Measurements from ENCODE around the gene ASPSCR1.
A peak's percentile ranks its signal among the peaks of the same experiment; 100 is the strongest.
"Not testable (repeated sequence)": the region's sequence is repeated elsewhere in the genome, so short reads cannot be mapped to it uniquely, and the experiment has no call there.

ASPSCR1 gene

GRCh38 chr17:81960130-81960958, 17.1 kb upstream of the ASPSCR1 start:
- peak in 1 of 2 experiments; percentile 53 for DNase-seq

GRCh38 chr17:81961087-81961511, 16.3 kb upstream of the ASPSCR1 start, which contains the start of gene NOTUM:
TSS of gene NOTUM (minus strand) at chr17:81961187. CDS start at chr17:81960909, 278 bp downstream.
- DNase-seq = peak; percentile 39 to 64

GRCh38 chr17:81961521-81962498, 15.6 kb upstream of the ASPSCR1 start:
- no peak for DNase-seq

DNA sequence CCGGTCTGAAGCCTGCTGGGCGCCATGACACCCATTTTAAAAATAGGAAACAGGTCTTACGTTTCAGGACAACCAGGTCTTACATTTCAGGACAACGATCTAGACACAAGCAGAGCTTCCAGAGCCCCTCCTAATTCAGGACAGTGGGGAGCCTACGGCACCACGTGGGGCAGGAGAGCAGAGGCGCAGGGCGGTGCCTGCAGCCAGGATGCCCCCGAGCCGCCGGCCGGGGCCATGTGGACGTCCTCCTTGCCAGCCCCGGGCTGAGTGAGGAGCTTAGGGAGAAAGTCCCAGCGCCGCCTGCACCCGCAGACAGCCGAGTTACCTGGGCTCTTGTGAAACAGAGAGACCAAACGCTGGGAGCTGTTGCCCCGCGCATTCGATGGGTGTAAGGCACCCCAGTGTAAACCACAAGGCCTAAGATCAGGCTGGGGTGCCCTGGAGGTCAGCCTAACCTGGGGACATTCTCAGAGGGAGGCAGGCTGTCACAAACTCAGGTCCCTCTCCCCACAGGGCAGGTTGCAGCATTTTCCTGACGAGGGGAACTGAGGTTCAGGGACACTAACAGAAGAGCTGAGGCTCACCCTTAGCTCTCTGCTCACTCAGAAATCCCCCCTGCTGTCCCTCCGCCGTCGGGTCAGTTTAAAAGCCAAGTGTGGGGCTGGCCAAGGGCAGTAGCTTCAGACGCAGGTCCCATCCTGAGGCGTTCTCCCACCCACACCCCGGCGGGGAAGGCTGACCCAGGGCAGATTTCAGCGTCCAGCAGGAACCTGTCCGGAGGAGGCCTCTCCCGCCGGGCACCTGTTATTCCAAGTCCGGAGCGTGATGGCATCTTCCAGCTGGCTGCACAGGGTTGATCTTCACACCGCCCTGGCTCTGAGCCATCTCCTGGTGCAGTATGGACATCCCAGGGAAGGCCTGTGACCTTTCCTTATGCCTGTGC, 14.7 kb upstream of the ASPSCR1 start:
- no peak for DNase-seq

DNA sequence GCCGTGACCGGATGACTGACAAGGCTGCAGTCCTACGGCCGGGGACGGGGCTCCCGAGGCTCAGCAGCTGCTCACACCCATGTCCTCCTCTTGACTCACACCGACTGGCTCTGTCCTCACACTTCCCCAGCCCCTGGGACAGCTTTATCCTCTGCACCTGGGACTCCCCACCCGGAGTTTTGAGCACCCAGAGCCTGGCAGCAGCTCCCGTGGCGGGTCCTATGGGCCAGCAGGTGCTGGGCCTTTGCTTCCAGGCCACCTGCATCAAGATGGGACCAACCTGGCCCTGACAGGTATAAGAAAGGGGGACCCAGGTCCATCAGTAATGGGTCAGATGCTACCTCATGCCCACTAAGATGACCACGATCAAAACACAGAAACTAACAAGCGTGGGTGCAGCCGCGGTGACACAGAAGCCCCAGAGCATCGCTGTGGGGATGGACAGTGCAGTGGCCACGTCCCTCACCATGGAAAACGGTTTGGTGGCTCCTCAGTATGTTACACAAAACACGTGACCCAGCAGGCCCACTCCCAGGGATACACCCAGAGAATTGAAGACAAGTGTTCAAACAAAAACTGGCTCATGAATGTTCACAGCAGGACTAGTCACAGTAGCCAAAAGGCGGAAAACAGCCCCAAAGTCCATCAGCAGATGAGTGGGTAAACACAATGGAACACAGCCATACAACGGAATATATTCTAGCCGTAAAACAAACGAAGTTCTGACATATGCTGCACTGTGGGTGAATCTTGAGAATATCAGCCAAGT, 13.2 kb upstream of the ASPSCR1 start:
- no peak for DNase-seq

- DNase-seq = peak; percentile 96 to 99
Measured at GRCh38 chr17:81966343-81967243, 10.8 kb upstream of the ASPSCR1 start.

GRCh38 chr17:81967244-81967532, 10.2 kb upstream of the ASPSCR1 start:
- no peak for DNase-seq

- DNase-seq = peak; percentile 98 to 99
Measured at GRCh38 chr17:81967533-81968395, 9.7 kb upstream of the ASPSCR1 start.

DNA sequence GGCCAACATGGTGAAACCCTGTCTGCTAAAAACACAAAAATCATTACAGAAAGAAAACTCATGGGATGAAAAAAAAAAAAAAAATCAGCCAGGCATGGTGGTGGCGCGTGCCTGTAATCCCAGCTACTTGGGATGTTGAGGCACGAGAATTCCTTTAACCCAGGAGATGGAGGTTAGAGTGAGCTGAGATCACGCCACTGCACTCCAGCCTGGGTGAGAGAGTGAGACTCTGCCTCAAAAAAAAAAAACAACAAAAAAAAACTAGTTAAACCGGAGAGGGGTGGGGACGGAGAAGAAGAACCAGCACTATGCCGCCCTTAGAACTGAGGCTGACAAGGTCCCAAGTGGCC, 9.1 kb upstream of the ASPSCR1 start:
- DNase-seq = no peak

DNA sequence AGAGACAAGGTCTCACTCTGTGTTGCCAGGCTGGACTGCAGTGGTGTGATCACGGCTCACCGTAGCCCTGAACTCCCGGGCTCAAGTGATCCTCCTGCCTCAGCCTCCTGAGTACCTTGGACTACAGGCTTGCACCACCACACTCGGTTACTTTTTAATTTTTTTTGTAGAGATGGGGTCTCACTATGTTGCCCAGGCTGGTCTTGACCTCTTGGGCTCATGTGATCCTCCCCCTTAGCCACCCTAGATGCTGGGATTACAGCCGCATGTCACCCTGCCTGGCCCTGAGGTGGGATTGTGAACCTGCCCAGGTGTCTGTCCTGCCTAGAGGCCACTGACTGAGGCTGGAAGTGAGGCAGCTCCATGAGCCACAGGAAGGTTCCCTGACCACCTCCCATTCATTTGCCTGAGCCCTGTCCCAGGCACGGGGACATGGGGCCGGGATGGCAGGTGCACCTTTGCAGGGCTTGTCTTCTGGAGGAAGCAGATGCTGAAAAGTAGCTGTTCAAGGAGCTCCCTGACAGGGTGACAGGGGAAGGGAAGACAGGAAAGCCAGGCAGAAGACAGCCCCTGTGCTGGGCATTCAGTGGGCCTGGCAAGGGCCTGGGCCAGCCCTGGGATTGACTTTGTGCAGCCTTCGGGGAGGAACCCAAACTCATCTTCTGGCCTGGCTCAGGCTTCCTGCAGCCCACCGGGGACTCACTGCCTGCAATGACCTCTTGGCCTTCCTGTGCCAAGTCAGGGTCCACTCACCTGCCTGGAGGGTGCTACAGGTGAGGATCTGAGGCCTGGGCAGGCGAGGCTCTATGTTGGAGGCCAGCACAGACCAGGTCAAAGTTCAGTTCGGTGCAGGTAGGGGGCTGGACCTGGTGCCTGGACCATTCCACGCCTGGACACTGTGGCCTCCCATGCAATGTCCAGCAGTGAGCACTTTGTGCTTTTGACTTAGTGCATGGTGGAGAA, 8.3 kb upstream of the ASPSCR1 start:
- DNase-seq = no peak

- DNase-seq = no peak
Measured at GRCh38 chr17:81973432-81973831, 4.0 kb upstream of the ASPSCR1 start.

- peak in 1 of 2 experiments; percentile 51 for DNase-seq
Measured at GRCh38 chr17:81976332-81977210, 858 bp upstream of the ASPSCR1 start.

- no peak for DNase-seq
Measured at GRCh38 chr17:81978524-81979298, 1.3 kb downstream of the ASPSCR1 start.

GRCh38 chr17:81980122-81980521, 2.7 kb downstream of the ASPSCR1 start:
- no peak for DNase-seq

DNA sequence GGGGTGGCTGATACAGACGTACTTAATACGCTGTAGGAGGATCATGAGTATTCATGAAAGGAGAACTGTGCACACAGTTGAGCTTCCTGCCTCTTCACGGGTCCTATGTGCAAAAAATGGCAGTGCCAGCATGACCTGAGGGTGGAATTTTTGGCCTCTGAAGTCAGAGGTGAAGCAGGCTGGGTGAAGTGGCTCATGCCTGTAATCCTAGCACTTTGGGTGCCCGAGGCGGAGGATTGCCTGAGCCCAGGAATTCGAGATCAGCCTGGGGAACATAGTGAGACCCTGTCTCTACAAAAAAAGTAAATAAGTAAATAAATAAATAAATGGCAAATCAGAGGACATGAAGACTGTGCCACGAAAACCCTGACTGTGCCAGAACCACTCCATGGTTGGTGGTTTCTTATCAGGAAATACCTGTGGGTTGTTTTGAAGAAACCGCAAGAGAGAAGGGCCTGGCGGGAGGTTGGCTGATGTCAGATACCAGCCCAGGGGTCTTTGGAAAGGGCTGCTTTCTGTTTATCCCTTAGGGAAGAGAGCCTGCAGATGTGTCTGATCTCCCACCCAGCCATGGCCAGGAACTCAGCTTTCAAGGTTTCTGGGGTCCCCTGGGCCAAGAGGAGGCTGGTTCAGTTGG, 3.4 kb downstream of the ASPSCR1 start:
- no peak for DNase-seq

GRCh38 chr17:81981511-81981910, 4.1 kb downstream of the ASPSCR1 start:
- DNase-seq = not testable (repeated sequence)
